GM18498 (cell line): ENCODE results near the gene CDHR4.

Source experiments
- ATAC-seq: cut with Tn5 transposase; IDR thresholded peaks from one replicate; pipeline ENCODE4 v1.9.1; 2021; ENCODE audit warnings: mild to moderate bottlenecking, moderate library complexity; ENCODE audit not compliant: unreplicated experiment

CDHR4 gene

GRCh38 chr3:49745986-49746385 is 53.7 kb downstream of the CDHR4 start:
- ATAC-seq, result no peak
